ENCODE results near the gene ASIP.

ASIP gene

GRCh38 chr20:34312544-34313217, 71.5 kb downstream of the ASIP start:
- peak; percentile 35 for FAIRE-seq

- no peak for FAIRE-seq
These were observed 74.0 kb downstream of the ASIP start for GRCh38 chr20:34315236-34315635.

- FAIRE-seq = no peak
These were observed 75.1 kb downstream of the ASIP start for GRCh38 chr20:34316196-34316814.
